Stomach (tissue), 4 donors: ENCODE data around the gene CAVIN2.

Experiments
- POLR2AphosphoS5 ChIP-seq, 3 donors: sonication (generic); formaldehyde crosslinking; IDR thresholded peaks; one replicate each; pipeline ENCODE4 v1.6.1; 2016; ENCODE audit warnings: antibody characterized with exemption in 3 of 3
- TF ChIP-seq, protein P1 (sequence below), 7 experiments: fragments of 450-650 bp in 4 of 7; fragments of 200-600 bp in 3 of 7; sonication (generic) in 3 of 7; IDR thresholded peaks; one replicate each; pipeline ENCODE4 v1.5.1; 2016 to 2019; ENCODE audit warnings: antibody characterized with exemption in 7 of 7, control low read depth in 2 of 7, mild to moderate bottlenecking in 1 of 7

DNA sequence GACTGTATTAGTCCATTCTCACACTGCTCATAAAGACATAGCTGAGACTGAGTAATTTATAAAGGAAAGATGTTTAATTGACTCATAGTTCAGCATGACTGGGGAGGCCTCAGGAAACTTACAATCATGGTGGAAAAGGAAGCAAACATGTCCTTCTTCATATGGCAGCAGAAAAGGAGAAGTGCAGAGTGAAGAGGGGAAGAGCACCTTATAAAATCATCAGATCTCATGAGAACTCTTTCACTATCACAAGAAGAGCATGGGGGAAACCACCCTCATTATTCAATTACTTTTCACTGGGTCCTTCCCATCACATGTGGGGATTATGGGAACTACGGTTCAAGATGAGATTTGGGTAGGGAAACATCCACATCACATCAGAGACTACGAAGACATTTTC lies 43.0 kb upstream of the CAVIN2 start:
- TF ChIP-seq, protein P1, sequence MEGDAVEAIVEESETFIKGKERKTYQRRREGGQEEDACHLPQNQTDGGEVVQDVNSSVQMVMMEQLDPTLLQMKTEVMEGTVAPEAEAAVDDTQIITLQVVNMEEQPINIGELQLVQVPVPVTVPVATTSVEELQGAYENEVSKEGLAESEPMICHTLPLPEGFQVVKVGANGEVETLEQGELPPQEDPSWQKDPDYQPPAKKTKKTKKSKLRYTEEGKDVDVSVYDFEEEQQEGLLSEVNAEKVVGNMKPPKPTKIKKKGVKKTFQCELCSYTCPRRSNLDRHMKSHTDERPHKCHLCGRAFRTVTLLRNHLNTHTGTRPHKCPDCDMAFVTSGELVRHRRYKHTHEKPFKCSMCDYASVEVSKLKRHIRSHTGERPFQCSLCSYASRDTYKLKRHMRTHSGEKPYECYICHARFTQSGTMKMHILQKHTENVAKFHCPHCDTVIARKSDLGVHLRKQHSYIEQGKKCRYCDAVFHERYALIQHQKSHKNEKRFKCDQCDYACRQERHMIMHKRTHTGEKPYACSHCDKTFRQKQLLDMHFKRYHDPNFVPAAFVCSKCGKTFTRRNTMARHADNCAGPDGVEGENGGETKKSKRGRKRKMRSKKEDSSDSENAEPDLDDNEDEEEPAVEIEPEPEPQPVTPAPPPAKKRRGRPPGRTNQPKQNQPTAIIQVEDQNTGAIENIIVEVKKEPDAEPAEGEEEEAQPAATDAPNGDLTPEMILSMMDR (IDR thresholded peaks at IDR 0.05) = no peak
- no peak for TF ChIP-seq POLR2AphosphoS5 (IDR thresholded peaks at IDR 0.05)
